ENCODE measurements around the gene SLC39A8. TPM values are rescaled to one million over a fixed set of nuclear protein-coding genes. Genes with fewer than 3 reads are reported as not detected.

SLC39A8 gene
- total RNA-seq, 1 donor from 2014 or later = 6.9 TPM

- no peak overlapping the region for H3K4me2 ChIP-seq
- Mint-ChIP-seq H3K9me3 (peaks cover 11% of the 10 kb centered on the region), H3K27ac (no peak overlapping the region), H3K36me3 (no peaks in the 10 kb centered on the region), H3K4me1 (no peaks in the 10 kb centered on the region), H3K27me3 (ENCODE audit: insufficient read depth, low read depth) (no peaks in the 10 kb centered on the region), H3K4me3 (no peak overlapping the region)
- H3K9ac ChIP-seq = no peak overlapping the region
- no peak overlapping the region for H3K4me3 ChIP-seq
- no peaks in the 10 kb centered on the region for H3F3A ChIP-seq (ENCODE audit: low read depth)
- no peak overlapping the region for H3K27ac ChIP-seq
- H3K27me3 ChIP-seq = no peaks in the 10 kb centered on the region
- no peak overlapping the region for H2AFZ ChIP-seq (replicated peaks)
- no peaks in the 10 kb centered on the region for H3K4me1 ChIP-seq
- DNase-seq (ENCODE audit: low spot score) = no peak
- no peaks in the 10 kb centered on the region for H4K20me1 ChIP-seq (ENCODE audit: low read depth)
- TF ChIP-seq EZH2 (IDR thresholded peaks at IDR 0.05) (no peak), EZH2phosphoT487 (IDR thresholded peaks at IDR 0.05) (no peak), CTCF (IDR thresholded peaks at IDR 0.05) (no peak)
- no peaks in the 10 kb centered on the region for H3K9me3 ChIP-seq (ENCODE audit: low read depth)
- no peaks in the 10 kb centered on the region for H3K79me2 ChIP-seq (ENCODE audit: low read depth)
- no peaks in the 10 kb centered on the region for H3K36me3 ChIP-seq
Measured at GRCh38 chr4:102230194-102230593, 115.1 kb downstream of the SLC39A8 start.

GRCh38 chr4:102227388-102227787 is 117.9 kb downstream of the SLC39A8 start:
- TF ChIP-seq EZH2phosphoT487 (IDR thresholded peaks at IDR 0.05) (no peak), CTCF (IDR thresholded peaks at IDR 0.05) (no peak), EZH2 (IDR thresholded peaks at IDR 0.05) (no peak)
- Mint-ChIP-seq H3K27ac (no peak overlapping the region), H3K27me3 (ENCODE audit: insufficient read depth, low read depth) (no peaks in the 10 kb centered on the region), H3K36me3 (no peaks in the 10 kb centered on the region), H3K4me1 (no peaks in the 10 kb centered on the region), H3K4me3 (no peak overlapping the region), H3K9me3 (peaks cover 9% of the 10 kb centered on the region)
- Histone ChIP-seq H3K9me3 (ENCODE audit: low read depth) (no peaks in the 10 kb centered on the region), H3F3A (ENCODE audit: low read depth) (no peaks in the 10 kb centered on the region), H3K27ac (no peak overlapping the region), H3K9ac (no peak overlapping the region), H3K4me1 (no peaks in the 10 kb centered on the region), H3K4me2 (no peak overlapping the region), H4K20me1 (ENCODE audit: low read depth) (no peaks in the 10 kb centered on the region), H3K4me3 (no peak overlapping the region), H3K27me3 (no peaks in the 10 kb centered on the region), H3K36me3 (no peaks in the 10 kb centered on the region), H2AFZ (replicated peaks) (no peak overlapping the region), H3K79me2 (ENCODE audit: low read depth) (no peaks in the 10 kb centered on the region)
- no peak for DNase-seq (ENCODE audit: low spot score)

GRCh38 chr4:102223461-102223860 is 121.8 kb downstream of the SLC39A8 start:
- no peaks in the 10 kb centered on the region for H3K27me3 ChIP-seq
- TF ChIP-seq EZH2phosphoT487 (IDR thresholded peaks at IDR 0.05) (no peak), CTCF (IDR thresholded peaks at IDR 0.05) (no peak), EZH2 (IDR thresholded peaks at IDR 0.05) (no peak)
- Mint-ChIP-seq H3K4me1 (peaks cover 19% of the 10 kb centered on the region), H3K9me3 (peaks cover 9% of the 10 kb centered on the region), H3K36me3 (no peaks in the 10 kb centered on the region), H3K4me3 (no peak overlapping the region), H3K27me3 (ENCODE audit: insufficient read depth, low read depth) (no peaks in the 10 kb centered on the region), H3K27ac (no peak overlapping the region)
- no peak overlapping the region for H3K9ac ChIP-seq
- no peaks in the 10 kb centered on the region for H3K36me3 ChIP-seq
- H3K4me3 ChIP-seq = no peak overlapping the region
- no peaks in the 10 kb centered on the region for H3K9me3 ChIP-seq (ENCODE audit: low read depth)
- no peak overlapping the region for H2AFZ ChIP-seq (replicated peaks)
- peaks cover 11% of the 10 kb centered on the region for H3K4me1 ChIP-seq
- H3F3A ChIP-seq (ENCODE audit: low read depth) = no peaks in the 10 kb centered on the region
- no peaks in the 10 kb centered on the region for H3K79me2 ChIP-seq (ENCODE audit: low read depth)
- DNase-seq (ENCODE audit: low spot score) = no peak
- H3K4me2 ChIP-seq = no peak overlapping the region
- no peaks in the 10 kb centered on the region for H4K20me1 ChIP-seq (ENCODE audit: low read depth)
- H3K27ac ChIP-seq = no peak overlapping the region

Measured in neural progenitor cell (in vitro differentiated cells).